Subcutaneous abdominal adipose tissue (tissue), 5 donors: Measurements from ENCODE around the gene SHISA6.

Experiments used
- H3K27ac ChIP-seq: one replicate; pipeline ENCODE4 v1.7.0; 2013; ENCODE audit warnings: low read depth, mild to moderate bottlenecking, inconsistent platforms, low read length, moderate library complexity
- H3K27me3 ChIP-seq, 5 donors: one replicate each; pipeline ENCODE4 v1.7.0; 2013; ENCODE audit warnings: low read length in 5 of 5, inconsistent platforms in 1 of 5; ENCODE audit not compliant: control insufficient read depth in 5 of 5, insufficient read depth in 4 of 5
- H3K36me3 ChIP-seq, 5 donors: one replicate each; pipeline ENCODE4 v1.7.0; 2013; ENCODE audit warnings: low read length in 5 of 5; ENCODE audit not compliant: control insufficient read depth in 5 of 5, insufficient read depth in 5 of 5
- H3K4me1 ChIP-seq, 5 donors: one replicate each; pipeline ENCODE4 v1.7.0; 2013; ENCODE audit warnings: low read length in 5 of 5, mild to moderate bottlenecking in 3 of 5, moderate library complexity in 1 of 5; ENCODE audit not compliant: control insufficient read depth in 5 of 5, insufficient read depth in 5 of 5
- H3K4me3 ChIP-seq, 5 donors: one replicate each; pipeline ENCODE4 v1.7.0; 2013; ENCODE audit warnings: low read length in 5 of 5, low read depth in 1 of 5
- H3K9ac ChIP-seq, 5 donors: one replicate each; pipeline ENCODE4 v1.7.0; 2013; ENCODE audit warnings: low read length in 5 of 5, mild to moderate bottlenecking in 4 of 5, moderate library complexity in 3 of 5
- H3K9me3 ChIP-seq, 5 donors: one replicate each; pipeline ENCODE4 v1.7.0; 2013; ENCODE audit warnings: low read length in 5 of 5; ENCODE audit not compliant: control insufficient read depth in 5 of 5
- donor health status: healthy.
- donor health status: healthy.
- donor health status: healthy.
- donor health status: healthy.
- donor health status: healthy.

SHISA6 gene

GRCh38 chr17:11278992-11279270 is 37.9 kb downstream of the SHISA6 start:
- H3K27me3 ChIP-seq, result peaks cover 0 to under 1% (median 0%) of the 10 kb centered on the region in 5 donors
- peaks cover 0 to 7% (median 0%) of the 10 kb centered on the region in 5 donors for H3K9me3 ChIP-seq
- H3K36me3 ChIP-seq, result no peaks in the 10 kb centered on the region
- no peak overlapping the region for H3K9ac ChIP-seq
- no peak overlapping the region for H3K27ac ChIP-seq
- no peaks in the 10 kb centered on the region for H3K4me1 ChIP-seq
- H3K4me3 ChIP-seq, result no peak overlapping the region

- no peak overlapping the region for H3K27ac ChIP-seq
- H3K9ac ChIP-seq, result no peak overlapping the region
- H3K9me3 ChIP-seq, result peaks cover 0 to 14% (median 3%) of the 10 kb centered on the region in 5 donors
- no peaks in the 10 kb centered on the region for H3K36me3 ChIP-seq
- H3K4me1 ChIP-seq, result no peaks in the 10 kb centered on the region
- no peaks in the 10 kb centered on the region for H3K27me3 ChIP-seq
- no peak overlapping the region for H3K4me3 ChIP-seq
Measured at GRCh38 chr17:11279776-11280344, 38.8 kb downstream of the SHISA6 start.

DNA sequence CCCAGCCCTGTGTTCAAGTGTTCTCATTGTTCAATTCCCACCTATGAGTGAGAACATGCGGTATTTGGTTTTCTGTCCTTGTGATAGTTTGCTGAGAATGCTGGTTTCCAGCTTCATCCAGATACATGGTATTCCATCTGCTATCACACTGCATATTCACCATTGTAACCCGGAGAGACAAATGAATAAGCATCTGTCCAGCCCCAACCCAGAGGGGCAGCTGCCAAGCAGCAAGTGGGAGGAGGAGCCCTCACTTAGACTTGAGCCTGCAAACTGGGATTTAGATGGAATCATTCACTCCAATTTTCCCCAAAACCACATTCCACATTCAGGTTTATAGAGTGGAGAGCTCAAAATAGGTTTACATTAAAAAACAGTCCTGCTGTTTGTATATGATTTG is 41.6 kb downstream of the SHISA6 start:
- Histone ChIP-seq H3K27ac (no peak overlapping the region), H3K4me3 (no peak overlapping the region), H3K4me1 (no peaks in the 10 kb centered on the region), H3K36me3 (no peaks in the 10 kb centered on the region), H3K9me3 (peaks cover 0 to 8% (median 3%) of the 10 kb centered on the region in 5 donors), H3K27me3 (peaks cover 0 to 3% (median 0%) of the 10 kb centered on the region in 5 donors), H3K9ac (no peak overlapping the region)

DNA sequence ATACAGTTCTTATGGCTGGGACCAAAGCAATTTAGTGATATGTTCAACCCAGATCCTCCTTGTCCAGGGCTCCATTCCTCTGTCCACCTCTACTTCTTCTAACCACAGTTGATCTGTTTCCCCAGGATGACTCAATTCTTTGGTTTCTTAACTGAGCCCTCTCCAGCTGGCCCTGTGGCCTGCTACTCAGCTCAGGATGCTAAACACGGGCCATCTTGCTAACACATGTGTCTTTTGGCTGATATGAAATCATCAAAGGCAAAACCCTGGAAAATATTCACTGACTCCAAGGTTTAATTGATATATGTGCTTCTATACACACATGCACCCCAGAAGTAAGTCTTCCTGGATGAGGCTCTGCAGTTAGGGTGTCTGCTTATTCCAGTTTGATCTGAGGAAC is 43.8 kb downstream of the SHISA6 start:
- H3K4me1 ChIP-seq, result no peaks in the 10 kb centered on the region
- peaks cover 0 to 3% (median 0%) of the 10 kb centered on the region in 5 donors for H3K27me3 ChIP-seq
- peaks cover 0 to 7% (median 3%) of the 10 kb centered on the region in 5 donors for H3K9me3 ChIP-seq
- no peaks in the 10 kb centered on the region for H3K36me3 ChIP-seq
- no peak overlapping the region for H3K27ac ChIP-seq
- H3K9ac ChIP-seq, result no peak overlapping the region
- H3K4me3 ChIP-seq, result no peak overlapping the region

DNA sequence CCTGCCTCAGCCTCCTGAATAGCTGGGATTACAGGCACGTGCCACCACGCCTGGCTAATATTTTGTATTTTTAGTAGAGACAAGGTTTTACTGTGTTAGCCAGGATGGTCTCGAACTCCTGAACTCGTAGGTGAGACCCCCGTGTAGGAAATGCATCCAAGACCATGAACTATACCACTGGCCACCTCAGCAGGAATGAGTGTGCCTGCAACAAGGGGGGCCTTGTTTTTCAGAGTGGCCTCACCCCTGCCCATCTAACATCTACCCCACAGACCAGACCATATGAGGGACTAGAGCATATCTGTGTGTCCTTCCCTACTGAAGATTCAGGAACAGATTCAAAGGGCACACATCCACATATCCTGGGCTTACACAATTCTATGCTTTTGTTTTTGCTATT is 44.9 kb downstream of the SHISA6 start:
- Histone ChIP-seq H3K27ac (no peak overlapping the region), H3K36me3 (no peaks in the 10 kb centered on the region), H3K9ac (no peak overlapping the region), H3K27me3 (peaks cover 0 to 3% (median 0%) of the 10 kb centered on the region in 5 donors), H3K9me3 (peaks cover 0 to 7% (median 3%) of the 10 kb centered on the region in 5 donors), H3K4me1 (no peaks in the 10 kb centered on the region), H3K4me3 (no peak overlapping the region)

GRCh38 chr17:11287791-11288190 is 46.8 kb downstream of the SHISA6 start:
- Histone ChIP-seq H3K9ac (no peak overlapping the region), H3K4me1 (no peaks in the 10 kb centered on the region), H3K27me3 (peaks cover 0 to 3% (median 0%) of the 10 kb centered on the region in 5 donors), H3K36me3 (no peaks in the 10 kb centered on the region), H3K27ac (no peak overlapping the region), H3K4me3 (no peak overlapping the region), H3K9me3 (peaks cover 0 to 7% (median 3%) of the 10 kb centered on the region in 5 donors)

DNA sequence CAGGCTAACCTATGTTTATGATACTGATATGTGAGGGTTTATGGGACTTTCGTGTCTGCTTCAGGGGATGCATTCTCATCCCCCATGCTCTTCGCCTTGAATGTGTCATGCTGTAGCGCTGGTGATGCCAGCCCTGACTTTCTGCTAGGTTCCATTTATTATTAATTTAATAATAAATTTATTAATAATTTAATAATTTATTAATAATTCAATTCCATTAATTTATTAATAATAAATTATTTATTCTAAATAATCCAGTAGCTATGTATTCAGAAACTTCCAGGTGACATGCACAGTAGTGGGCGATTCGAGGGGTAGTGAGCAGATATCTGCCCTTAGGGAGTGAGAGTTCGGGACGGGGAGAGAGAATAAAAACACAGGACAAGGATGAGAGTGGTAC is 49.8 kb downstream of the SHISA6 start:
- H3K36me3 ChIP-seq, result no peaks in the 10 kb centered on the region
- no peaks in the 10 kb centered on the region for H3K9me3 ChIP-seq
- H3K4me3 ChIP-seq, result no peak overlapping the region
- no peak overlapping the region for H3K9ac ChIP-seq
- no peaks in the 10 kb centered on the region for H3K4me1 ChIP-seq
- no peak overlapping the region for H3K27ac ChIP-seq
- H3K27me3 ChIP-seq, result peaks cover 0 to 3% (median 0%) of the 10 kb centered on the region in 5 donors

GRCh38 chr17:11292491-11292890 is 51.5 kb downstream of the SHISA6 start:
- Histone ChIP-seq H3K9me3 (no peaks in the 10 kb centered on the region), H3K27me3 (peaks cover 0 to 3% (median 0%) of the 10 kb centered on the region in 5 donors), H3K9ac (no peak overlapping the region), H3K4me3 (no peak overlapping the region), H3K36me3 (no peaks in the 10 kb centered on the region), H3K4me1 (no peaks in the 10 kb centered on the region), H3K27ac (no peak overlapping the region)

- peaks cover 0 to 3% (median 0%) of the 10 kb centered on the region in 5 donors for H3K27me3 ChIP-seq
- no peaks in the 10 kb centered on the region for H3K4me1 ChIP-seq
- no peak overlapping the region for H3K9ac ChIP-seq
- no peaks in the 10 kb centered on the region for H3K36me3 ChIP-seq
- H3K4me3 ChIP-seq, result no peak overlapping the region
- H3K9me3 ChIP-seq, result no peaks in the 10 kb centered on the region
- H3K27ac ChIP-seq, result no peak overlapping the region
Measured at GRCh38 chr17:11293480-11293879, 52.5 kb downstream of the SHISA6 start.

DNA sequence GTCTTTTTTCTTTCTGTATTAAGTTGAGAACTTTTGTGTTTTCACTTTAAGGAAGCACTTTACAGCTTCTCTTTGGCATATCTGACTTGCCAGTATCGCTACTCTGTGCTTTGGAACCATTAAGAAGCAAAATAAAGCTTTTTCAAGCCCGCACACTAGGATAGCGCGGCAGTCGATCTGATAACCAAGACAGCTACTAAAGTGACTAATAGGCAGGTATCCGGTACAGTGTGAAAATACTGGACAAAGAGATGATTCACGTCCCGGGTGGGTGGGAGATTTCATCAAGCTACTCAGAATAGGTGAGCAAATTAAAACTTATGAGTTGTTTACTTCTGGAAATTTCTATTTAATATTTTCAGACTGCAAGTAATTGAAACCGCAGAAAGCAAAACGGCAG is 53.8 kb downstream of the SHISA6 start:
- Histone ChIP-seq H3K9me3 (no peaks in the 10 kb centered on the region), H3K27ac (no peak overlapping the region), H3K27me3 (peaks cover 0 to 3% (median 0%) of the 10 kb centered on the region in 5 donors), H3K9ac (no peak overlapping the region), H3K4me3 (no peak overlapping the region), H3K4me1 (no peaks in the 10 kb centered on the region), H3K36me3 (no peaks in the 10 kb centered on the region)
